SK-N-SH treated with all-trans-retinoic acid at 6 μM for 48 hours (cell line): Measurements from ENCODE around the gene KDSR.
A peak's percentile ranks its signal among the peaks of the same experiment; 100 is the strongest.

Experiments used
- ATAC-seq: fragments of 200-7000 bp; cut with Tn5 transposase; 3 replicates; pipeline ENCODE4 v1.9.1; 2020; ENCODE audit warnings: mild to moderate bottlenecking, moderate library complexity
- ARNTL ChIP-seq: fragments of 450-650 bp; formaldehyde crosslinking; IDR thresholded peaks from 2 replicates; pipeline ENCODE4 v1.5.0; 2020; ENCODE audit warnings: low read depth, mild to moderate bottlenecking, moderate library complexity, borderline replicate concordance
- BACH2 ChIP-seq: fragments of 250-450 bp; sonication (Bioruptor Pico); IDR thresholded peaks from 2 replicates; pipeline ENCODE4 v1.9.0; 2021; ENCODE audit warnings: mild to moderate bottlenecking, borderline replicate concordance
- CSDC2 ChIP-seq: fragments of 250-450 bp; sonication (Bioruptor Pico); IDR thresholded peaks from 2 replicates; pipeline ENCODE4 v1.5.0; 2020; ENCODE audit warnings: mild to moderate bottlenecking, moderate library complexity
- ESRRG ChIP-seq: fragments of 250-450 bp; sonication (Bioruptor Pico); IDR thresholded peaks from 2 replicates; pipeline ENCODE4 v1.6.1; 2021; ENCODE audit warnings: mild to moderate bottlenecking
- GLIS3 ChIP-seq: fragments of 250-450 bp; sonication (Bioruptor Pico); IDR thresholded peaks from 2 replicates; pipeline ENCODE4 v1.5.0; 2020; ENCODE audit warnings: mild to moderate bottlenecking, moderate library complexity
- ISL1 ChIP-seq: fragments of 250-450 bp; sonication (Bioruptor Pico); IDR thresholded peaks from 2 replicates; pipeline ENCODE4 v2.1.2; 2022; ENCODE audit warnings: mild to moderate bottlenecking, moderate library complexity
- OSR1 ChIP-seq: fragments of 250-450 bp; sonication (Bioruptor Pico); IDR thresholded peaks from 2 replicates; pipeline ENCODE4 v1.8.0; 2022; ENCODE audit warnings: moderate library complexity, mild to moderate bottlenecking, inconsistent platforms
- PPARA ChIP-seq: fragments of 250-450 bp; sonication (Bioruptor Pico); IDR thresholded peaks from 2 replicates; pipeline ENCODE4 v1.5.0; 2020; ENCODE audit warnings: mild to moderate bottlenecking, borderline replicate concordance
- RARB ChIP-seq: fragments of 250-450 bp; sonication (Bioruptor Pico); IDR thresholded peaks from 2 replicates; pipeline ENCODE4 v1.8.0; 2021; ENCODE audit warnings: mild to moderate bottlenecking, moderate library complexity
- SNAI2 ChIP-seq: fragments of 250-450 bp; sonication (Bioruptor Pico); IDR thresholded peaks from 2 replicates; pipeline ENCODE4 v1.5.0; 2020; ENCODE audit warnings: mild to moderate bottlenecking, moderate library complexity
- TCF4 ChIP-seq: fragments of 250-450 bp; sonication (Bioruptor Pico); IDR thresholded peaks from 2 replicates; pipeline ENCODE4 v1.8.0; 2021; ENCODE audit warnings: mild to moderate bottlenecking, moderate library complexity, borderline replicate concordance
- TOX ChIP-seq: fragments of 250-450 bp; sonication (Bioruptor Pico); IDR thresholded peaks from 2 replicates; pipeline ENCODE4 v1.8.0; 2021; ENCODE audit warnings: mild to moderate bottlenecking, moderate library complexity, borderline replicate concordance
- ZC3H10 ChIP-seq: fragments of 250-450 bp; sonication (Bioruptor Pico); IDR thresholded peaks from 2 replicates; pipeline ENCODE4 v1.5.1; 2021; ENCODE audit warnings: mild to moderate bottlenecking, moderate library complexity
- ZFP3 ChIP-seq: fragments of 250-450 bp; sonication (Bioruptor Pico); IDR thresholded peaks from 2 replicates; pipeline ENCODE4 v1.5.0; 2020; ENCODE audit warnings: mild to moderate bottlenecking, moderate library complexity
- ZFP30 ChIP-seq: fragments of 450-650 bp; formaldehyde crosslinking; IDR thresholded peaks from 2 replicates; pipeline ENCODE4 v1.5.0; 2022; ENCODE audit warnings: mild to moderate bottlenecking, moderate library complexity
- ZNF565 ChIP-seq: fragments of 450-650 bp; formaldehyde crosslinking; conservative IDR thresholded peaks from 2 replicates; pipeline ENCODE4 v1.5.0; 2020; ENCODE audit warnings: low read depth, mild to moderate bottlenecking, moderate library complexity
- ZNF70 ChIP-seq: fragments of 450-650 bp; formaldehyde crosslinking; IDR thresholded peaks from 2 replicates; pipeline ENCODE4 v1.5.0; 2020; ENCODE audit warnings: mild to moderate bottlenecking, moderate library complexity
- ZNF8 ChIP-seq: fragments of 450-650 bp; formaldehyde crosslinking; IDR thresholded peaks from 2 replicates; pipeline ENCODE4 v1.5.0; 2020; ENCODE audit warnings: mild to moderate bottlenecking, moderate library complexity
- TF ChIP-seq, protein P1 (sequence below): fragments of 250-450 bp; sonication (Bioruptor Pico); IDR thresholded peaks from 2 replicates; pipeline ENCODE4 v1.5.0; 2020; ENCODE audit warnings: mild to moderate bottlenecking, moderate library complexity
- TF ChIP-seq, protein P2 (sequence below): fragments of 250-450 bp; sonication (Bioruptor Pico); IDR thresholded peaks from 2 replicates; pipeline ENCODE4 v1.8.0; 2020; ENCODE audit warnings: mild to moderate bottlenecking, moderate library complexity, borderline replicate concordance
- TF ChIP-seq, protein P3 (sequence below): fragments of 250-450 bp; sonication (Bioruptor Pico); IDR thresholded peaks from 2 replicates; pipeline ENCODE4 v1.5.1; 2020; ENCODE audit warnings: low read depth, mild to moderate bottlenecking, moderate library complexity
- TF ChIP-seq, protein P4 (sequence below): fragments of 250-450 bp; sonication (Bioruptor Pico); IDR thresholded peaks from 2 replicates; pipeline ENCODE4 v1.8.0; 2021; ENCODE audit warnings: low read depth, mild to moderate bottlenecking, moderate library complexity, borderline replicate concordance
- TF ChIP-seq, protein P5 (sequence below): fragments of 250-450 bp; sonication (Bioruptor Pico); IDR thresholded peaks from 2 replicates; pipeline ENCODE4 v1.5.1; 2021; ENCODE audit warnings: mild to moderate bottlenecking, moderate library complexity

The KDSR gene

DNA sequence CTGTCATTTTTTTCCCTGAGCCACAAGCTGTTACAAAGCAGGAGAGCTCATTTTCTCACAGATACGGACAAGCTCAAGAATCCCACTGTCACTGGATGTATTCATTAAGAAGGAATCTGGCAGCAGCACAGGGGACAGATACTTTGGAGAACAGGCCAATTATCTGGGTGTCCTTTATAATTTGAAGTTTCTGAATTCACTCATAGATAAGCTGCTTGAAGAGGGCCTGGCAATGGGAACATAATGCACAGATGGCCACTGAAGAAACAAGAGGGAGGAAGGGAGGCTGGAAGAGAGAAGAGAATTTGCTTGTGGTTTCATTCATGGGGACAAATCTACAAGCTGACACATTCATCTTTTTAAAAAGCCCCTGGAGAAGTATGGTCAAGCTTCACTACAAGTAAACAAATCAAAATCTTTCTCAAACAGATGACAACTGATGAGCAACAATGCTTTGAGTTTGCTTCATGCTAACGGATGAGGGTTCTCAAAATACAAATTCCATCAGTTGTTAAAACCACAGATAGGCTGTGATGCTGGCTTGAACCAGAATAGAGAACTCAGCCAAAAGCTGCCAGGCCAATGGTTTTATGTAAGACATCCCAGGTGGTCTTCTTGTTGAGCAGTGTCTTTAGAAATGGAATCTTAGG, 59.3 kb downstream of the KDSR start:
- TF ChIP-seq ZFP30 (CRISPR knock-in tag) (no peak), GLIS3 (CRISPR knock-in tag) (peak; percentile 76; the same call in 1 of the 2 replicates), TCF4 (CRISPR knock-in tag) (peak; percentile 99), RARB (CRISPR knock-in tag) (no peak), ESRRG (CRISPR knock-in tag) (no peak; the same call in 1 of the 2 replicates), PPARA (CRISPR knock-in tag) (0 out of 2 replicates have a peak, but pooled peaks have one; percentile 5), OSR1 (CRISPR knock-in tag) (no peak), ZFP3 (CRISPR knock-in tag) (peak; percentile 50), ARNTL (0 out of 2 replicates have a peak, but pooled peaks have one; percentile 15), CSDC2 (CRISPR knock-in tag) (peak; percentile 88; the same call in 1 of the 2 replicates), BACH2 (CRISPR knock-in tag) (no peak), ZNF70 (peak; percentile 36; the same call in 1 of the 2 replicates), SNAI2 (CRISPR knock-in tag) (peak; percentile 90), ZC3H10 (CRISPR knock-in tag) (no peak), ISL1 (peak; percentile 94), ZNF565 (CRISPR knock-in tag) (0 out of 2 replicates have a peak, but pooled peaks have one; percentile 14), ZNF8 (CRISPR knock-in tag) (no peak), TOX (CRISPR knock-in tag) (no peak)
- TF ChIP-seq, protein P1, sequence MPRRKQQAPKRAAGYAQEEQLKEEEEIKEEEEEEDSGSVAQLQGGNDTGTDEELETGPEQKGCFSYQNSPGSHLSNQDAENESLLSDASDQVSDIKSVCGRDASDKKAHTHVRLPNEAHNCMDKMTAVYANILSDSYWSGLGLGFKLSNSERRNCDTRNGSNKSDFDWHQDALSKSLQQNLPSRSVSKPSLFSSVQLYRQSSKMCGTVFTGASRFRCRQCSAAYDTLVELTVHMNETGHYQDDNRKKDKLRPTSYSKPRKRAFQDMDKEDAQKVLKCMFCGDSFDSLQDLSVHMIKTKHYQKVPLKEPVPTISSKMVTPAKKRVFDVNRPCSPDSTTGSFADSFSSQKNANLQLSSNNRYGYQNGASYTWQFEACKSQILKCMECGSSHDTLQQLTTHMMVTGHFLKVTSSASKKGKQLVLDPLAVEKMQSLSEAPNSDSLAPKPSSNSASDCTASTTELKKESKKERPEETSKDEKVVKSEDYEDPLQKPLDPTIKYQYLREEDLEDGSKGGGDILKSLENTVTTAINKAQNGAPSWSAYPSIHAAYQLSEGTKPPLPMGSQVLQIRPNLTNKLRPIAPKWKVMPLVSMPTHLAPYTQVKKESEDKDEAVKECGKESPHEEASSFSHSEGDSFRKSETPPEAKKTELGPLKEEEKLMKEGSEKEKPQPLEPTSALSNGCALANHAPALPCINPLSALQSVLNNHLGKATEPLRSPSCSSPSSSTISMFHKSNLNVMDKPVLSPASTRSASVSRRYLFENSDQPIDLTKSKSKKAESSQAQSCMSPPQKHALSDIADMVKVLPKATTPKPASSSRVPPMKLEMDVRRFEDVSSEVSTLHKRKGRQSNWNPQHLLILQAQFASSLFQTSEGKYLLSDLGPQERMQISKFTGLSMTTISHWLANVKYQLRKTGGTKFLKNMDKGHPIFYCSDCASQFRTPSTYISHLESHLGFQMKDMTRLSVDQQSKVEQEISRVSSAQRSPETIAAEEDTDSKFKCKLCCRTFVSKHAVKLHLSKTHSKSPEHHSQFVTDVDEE (CRISPR knock-in tag) = peak; percentile 94
- TF ChIP-seq, protein P2, sequence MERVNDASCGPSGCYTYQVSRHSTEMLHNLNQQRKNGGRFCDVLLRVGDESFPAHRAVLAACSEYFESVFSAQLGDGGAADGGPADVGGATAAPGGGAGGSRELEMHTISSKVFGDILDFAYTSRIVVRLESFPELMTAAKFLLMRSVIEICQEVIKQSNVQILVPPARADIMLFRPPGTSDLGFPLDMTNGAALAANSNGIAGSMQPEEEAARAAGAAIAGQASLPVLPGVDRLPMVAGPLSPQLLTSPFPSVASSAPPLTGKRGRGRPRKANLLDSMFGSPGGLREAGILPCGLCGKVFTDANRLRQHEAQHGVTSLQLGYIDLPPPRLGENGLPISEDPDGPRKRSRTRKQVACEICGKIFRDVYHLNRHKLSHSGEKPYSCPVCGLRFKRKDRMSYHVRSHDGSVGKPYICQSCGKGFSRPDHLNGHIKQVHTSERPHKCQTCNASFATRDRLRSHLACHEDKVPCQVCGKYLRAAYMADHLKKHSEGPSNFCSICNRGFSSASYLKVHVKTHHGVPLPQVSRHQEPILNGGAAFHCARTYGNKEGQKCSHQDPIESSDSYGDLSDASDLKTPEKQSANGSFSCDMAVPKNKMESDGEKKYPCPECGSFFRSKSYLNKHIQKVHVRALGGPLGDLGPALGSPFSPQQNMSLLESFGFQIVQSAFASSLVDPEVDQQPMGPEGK (CRISPR knock-in tag) = peak; percentile 58; the same call in 1 of the 2 replicates
- TF ChIP-seq, protein P3, sequence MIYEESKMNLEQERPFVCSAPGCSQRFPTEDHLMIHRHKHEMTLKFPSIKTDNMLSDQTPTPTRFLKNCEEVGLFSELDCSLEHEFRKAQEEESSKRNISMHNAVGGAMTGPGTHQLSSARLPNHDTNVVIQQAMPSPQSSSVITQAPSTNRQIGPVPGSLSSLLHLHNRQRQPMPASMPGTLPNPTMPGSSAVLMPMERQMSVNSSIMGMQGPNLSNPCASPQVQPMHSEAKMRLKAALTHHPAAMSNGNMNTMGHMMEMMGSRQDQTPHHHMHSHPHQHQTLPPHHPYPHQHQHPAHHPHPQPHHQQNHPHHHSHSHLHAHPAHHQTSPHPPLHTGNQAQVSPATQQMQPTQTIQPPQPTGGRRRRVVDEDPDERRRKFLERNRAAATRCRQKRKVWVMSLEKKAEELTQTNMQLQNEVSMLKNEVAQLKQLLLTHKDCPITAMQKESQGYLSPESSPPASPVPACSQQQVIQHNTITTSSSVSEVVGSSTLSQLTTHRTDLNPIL = peak; percentile 86; the same call in 1 of the 2 replicates
- TF ChIP-seq, protein P4, sequence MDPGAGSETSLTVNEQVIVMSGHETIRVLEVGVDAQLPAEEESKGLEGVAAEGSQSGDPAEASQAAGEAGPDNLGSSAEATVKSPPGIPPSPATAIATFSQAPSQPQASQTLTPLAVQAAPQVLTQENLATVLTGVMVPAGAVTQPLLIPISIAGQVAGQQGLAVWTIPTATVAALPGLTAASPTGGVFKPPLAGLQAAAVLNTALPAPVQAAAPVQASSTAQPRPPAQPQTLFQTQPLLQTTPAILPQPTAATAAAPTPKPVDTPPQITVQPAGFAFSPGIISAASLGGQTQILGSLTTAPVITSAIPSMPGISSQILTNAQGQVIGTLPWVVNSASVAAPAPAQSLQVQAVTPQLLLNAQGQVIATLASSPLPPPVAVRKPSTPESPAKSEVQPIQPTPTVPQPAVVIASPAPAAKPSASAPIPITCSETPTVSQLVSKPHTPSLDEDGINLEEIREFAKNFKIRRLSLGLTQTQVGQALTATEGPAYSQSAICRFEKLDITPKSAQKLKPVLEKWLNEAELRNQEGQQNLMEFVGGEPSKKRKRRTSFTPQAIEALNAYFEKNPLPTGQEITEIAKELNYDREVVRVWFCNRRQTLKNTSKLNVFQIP = peak; percentile 52; the same call in 1 of the 2 replicates
- TF ChIP-seq, protein P5, sequence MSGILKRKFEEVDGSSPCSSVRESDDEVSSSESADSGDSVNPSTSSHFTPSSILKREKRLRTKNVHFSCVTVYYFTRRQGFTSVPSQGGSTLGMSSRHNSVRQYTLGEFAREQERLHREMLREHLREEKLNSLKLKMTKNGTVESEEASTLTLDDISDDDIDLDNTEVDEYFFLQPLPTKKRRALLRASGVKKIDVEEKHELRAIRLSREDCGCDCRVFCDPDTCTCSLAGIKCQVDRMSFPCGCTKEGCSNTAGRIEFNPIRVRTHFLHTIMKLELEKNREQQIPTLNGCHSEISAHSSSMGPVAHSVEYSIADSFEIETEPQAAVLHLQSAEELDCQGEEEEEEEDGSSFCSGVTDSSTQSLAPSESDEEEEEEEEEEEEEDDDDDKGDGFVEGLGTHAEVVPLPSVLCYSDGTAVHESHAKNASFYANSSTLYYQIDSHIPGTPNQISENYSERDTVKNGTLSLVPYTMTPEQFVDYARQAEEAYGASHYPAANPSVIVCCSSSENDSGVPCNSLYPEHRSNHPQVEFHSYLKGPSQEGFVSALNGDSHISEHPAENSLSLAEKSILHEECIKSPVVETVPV (CRISPR knock-in tag) = peak; percentile 83
- peak; percentile 50; the same call in 2 of the 3 replicates for ATAC-seq

DNA sequence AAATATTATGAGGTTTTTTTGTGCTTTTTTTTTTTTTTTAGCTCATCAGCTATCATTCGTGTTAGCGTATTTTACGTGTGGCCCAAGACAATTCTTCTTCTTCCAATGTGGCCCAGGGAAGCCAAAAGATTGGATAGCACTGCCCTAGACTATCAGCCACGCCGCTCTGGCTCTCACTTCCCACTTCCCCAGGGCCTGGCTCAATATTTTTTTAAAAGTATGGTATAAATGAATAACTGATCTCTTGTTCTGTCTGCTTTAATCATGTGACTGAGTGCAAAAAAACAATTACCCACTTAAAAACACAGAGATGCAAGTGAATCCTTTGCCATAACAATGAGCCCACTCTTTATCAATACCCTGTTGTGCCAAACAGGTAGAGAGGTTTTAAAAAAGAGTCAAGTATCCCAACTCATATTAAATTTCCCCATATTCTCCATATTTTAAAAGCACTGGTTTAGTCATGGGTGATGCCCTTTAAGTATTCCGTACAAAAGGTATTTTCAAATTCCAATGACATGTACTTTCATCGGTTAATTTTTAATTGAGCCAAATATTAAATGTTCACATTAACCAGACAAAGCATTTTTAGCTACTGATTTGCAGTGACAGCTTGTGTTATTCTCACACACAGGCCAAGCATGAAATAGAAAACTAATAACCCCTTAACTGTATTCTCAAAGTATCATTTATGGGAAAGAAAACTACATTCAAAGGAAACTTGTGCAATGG, 60.0 kb downstream of the KDSR start:
- ATAC-seq = no peak
- TF ChIP-seq TCF4 (CRISPR knock-in tag) (no peak), ARNTL (no peak), ZFP3 (CRISPR knock-in tag) (no peak), ZNF565 (CRISPR knock-in tag) (no peak), SNAI2 (CRISPR knock-in tag) (no peak), RARB (CRISPR knock-in tag) (no peak), ISL1 (no peak), ESRRG (CRISPR knock-in tag) (no peak), OSR1 (CRISPR knock-in tag) (no peak), ZNF70 (no peak)
- TF ChIP-seq, protein P1 (CRISPR knock-in tag) = no peak
- TF ChIP-seq, protein P2 (CRISPR knock-in tag) = no peak
